Thoracic aorta (tissue), 2 donors: ENCODE data around the gene PARP15. TPM values are rescaled to one million over a fixed set of nuclear protein-coding genes. Genes with fewer than 3 reads are reported as not detected.

Source experiments
- ATAC-seq: fragments of 150-250 bp; one replicate; pipeline ENCODE4 v1.8.0; 2017; ENCODE audit warnings: low read depth; ENCODE audit not compliant: insufficient number of reproducible peaks, low FRiP score
- DNase-seq: peaks from one replicate; pipeline ENCODE4 v3.0.0-alpha.2; 2020; ENCODE audit warnings: low spot score
- H3K27ac ChIP-seq, 2 donors: fragments of 200-600 bp; sonication (generic); 1 replicate in 1 of 2; 2 replicates in 1 of 2; pipeline ENCODE4 v1.5.1; 2016; ENCODE audit warnings: mild to moderate bottlenecking in 2 of 2, moderate library complexity in 2 of 2
- H3K27me3 ChIP-seq: fragments of 200-600 bp; sonication (generic); replicated peaks from 2 replicates; pipeline ENCODE4 v1.6.0; 2016; ENCODE audit warnings: mild to moderate bottlenecking; ENCODE audit not compliant: insufficient read depth
- H3K36me3 ChIP-seq: fragments of 200-600 bp; sonication (generic); one replicate; pipeline ENCODE4 v1.5.1; 2016
- H3K4me1 ChIP-seq, 2 donors: fragments of 200-600 bp; sonication (generic); 1 replicate in 1 of 2; 2 replicates in 1 of 2; pipeline versions ENCODE4 v1.5.1 to v1.6.0; 2016; ENCODE audit warnings: low read depth in 2 of 2, mild to moderate bottlenecking in 1 of 2; ENCODE audit not compliant: control insufficient read depth in 1 of 2
- H3K4me3 ChIP-seq: fragments of 200-600 bp; sonication (generic); 2 replicates; pipeline ENCODE4 v1.5.1; 2016; ENCODE audit warnings: mild to moderate bottlenecking
- H3K9me3 ChIP-seq: fragments of 200-600 bp; sonication (generic); 2 replicates; pipeline ENCODE4 v1.5.1; 2016
- CTCF ChIP-seq: fragments of 200-600 bp; sonication (generic); IDR thresholded peaks from one replicate; pipeline ENCODE4 v1.5.1; 2019; ENCODE audit warnings: antibody characterized with exemption
- total RNA-seq, 2 donors: library from RNA; depleted of rRNA; stranded (reverse); fragments of >200 nt; gene quantifications; one replicate each; pipeline versions ENCODE4 v1.1.0 to v1.2.3, GENCODE V29; 2016

The PARP15 gene
- total RNA-seq, 2 donors from 2014 or later, result 4.0 to 4.1 TPM

GRCh38 chr3:122553171-122553570 is 24.3 kb upstream of the PARP15 start:
- Histone ChIP-seq H3K27me3 (no peaks in the 10 kb centered on the region), H3K4me1 (no peaks in the 10 kb centered on the region), H3K9me3 (no peaks in the 10 kb centered on the region), H3K4me3 (no peak overlapping the region), H3K36me3 (peaks cover 44% of the 10 kb centered on the region), H3K27ac (no peak overlapping the region)
- ATAC-seq (no peak), DNase-seq (no peak)
- TF ChIP-seq CTCF, result no peak

GRCh38 chr3:122555275-122556071 is 22.0 kb upstream of the PARP15 start:
- H3K9me3 ChIP-seq, result no peaks in the 10 kb centered on the region
- H3K36me3 ChIP-seq, result peaks cover 40% of the 10 kb centered on the region
- H3K27me3 ChIP-seq, result no peaks in the 10 kb centered on the region
- TF ChIP-seq CTCF, result no peak
- H3K4me3 ChIP-seq, result no peak overlapping the region
- ATAC-seq (no peak), DNase-seq (no peak)
- H3K4me1 ChIP-seq, result no peaks in the 10 kb centered on the region
- H3K27ac ChIP-seq, result no peak overlapping the region

GRCh38 chr3:122557356-122557755 is 20.1 kb upstream of the PARP15 start:
- Histone ChIP-seq H3K36me3 (peaks cover 31% of the 10 kb centered on the region), H3K4me1 (peaks cover 3 to 16% of the 10 kb centered on the region in 2 donors), H3K27ac (no peak overlapping the region), H3K27me3 (no peaks in the 10 kb centered on the region), H3K4me3 (no peak overlapping the region), H3K9me3 (no peaks in the 10 kb centered on the region)
- ATAC-seq (no peak), DNase-seq (no peak)
- no peak for TF ChIP-seq CTCF

GRCh38 chr3:122558605-122559004 is 18.8 kb upstream of the PARP15 start:
- no peaks in the 10 kb centered on the region for H3K27me3 ChIP-seq
- H3K4me3 ChIP-seq, result no peak overlapping the region
- peaks cover 11 to 28% of the 10 kb centered on the region in 2 donors for H3K4me1 ChIP-seq
- TF ChIP-seq CTCF, result no peak
- H3K9me3 ChIP-seq, result no peaks in the 10 kb centered on the region
- DNase-seq (no peak), ATAC-seq (no peak)
- H3K27ac ChIP-seq, result no peak overlapping the region
- H3K36me3 ChIP-seq, result peaks cover 27% of the 10 kb centered on the region

- no peak overlapping the region for H3K4me3 ChIP-seq
- DNase-seq (no peak), ATAC-seq (no peak)
- H3K27me3 ChIP-seq, result no peaks in the 10 kb centered on the region
- peaks cover 11 to 32% of the 10 kb centered on the region in 2 donors for H3K4me1 ChIP-seq
- no peak overlapping the region for H3K27ac ChIP-seq
- peaks cover 24% of the 10 kb centered on the region for H3K36me3 ChIP-seq
- TF ChIP-seq CTCF, result no peak
- H3K9me3 ChIP-seq, result no peaks in the 10 kb centered on the region
Observed at GRCh38 chr3:122559906-122560305, 17.5 kb upstream of the PARP15 start.
